Measurements from ENCODE around the gene C1QTNF4. TPM values are rescaled to one million over a fixed set of nuclear protein-coding genes. Genes with fewer than 3 reads are reported as not detected.

The C1QTNF4 gene
- total and polyA plus RNA-seq, 2 of the 4 experiments (the other 2 are of a cell fraction) = 0.12 TPM; not detected in 1

DNA sequence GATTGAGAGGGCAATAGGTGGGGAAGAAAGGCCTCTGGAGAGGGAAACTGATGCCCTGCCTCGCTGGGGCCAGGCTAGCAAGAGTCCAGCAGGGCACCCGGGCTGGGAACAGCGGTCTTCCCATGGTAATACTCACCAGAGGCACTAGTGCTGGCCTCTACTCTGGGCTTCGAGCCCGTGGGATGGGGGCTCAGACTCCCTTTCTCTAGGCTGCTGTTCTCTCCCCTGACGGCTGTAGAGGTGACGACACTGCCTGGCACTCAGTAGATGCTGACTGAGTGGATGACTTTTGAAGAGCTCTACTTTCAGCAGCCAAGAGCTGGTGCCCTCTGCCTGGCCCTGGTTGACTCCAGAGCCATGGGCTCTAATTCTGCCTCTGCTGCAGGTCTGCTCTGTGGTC, 818 bp upstream of the C1QTNF4 start:
- Histone ChIP-seq H2AK9ac (replicated peaks; ENCODE audit: low read depth, low read length, poor library complexity) (no peak overlapping the region), H3K9me3 (ENCODE audit: control insufficient read depth, insufficient read depth, low read length) (no peaks in the 10 kb centered on the region; the same call in 1 of the 2 replicates), H4K8ac (ENCODE audit: low read depth in 2 of 2, low read length in 2 of 2) (no peak overlapping the region), H3K79me1 (ENCODE audit: low read depth in 1 of 2, low read length in 2 of 2) (no peaks in the 10 kb centered on the region), H2BK15ac (ENCODE audit: low read depth, low read length) (no peak overlapping the region), H3K14ac (replicated peaks; ENCODE audit: low read depth, low read length) (no peak overlapping the region), H3K4me1 (ENCODE audit: control insufficient read depth, insufficient read depth, low read length) (no peaks in the 10 kb centered on the region), H3K18ac (ENCODE audit: low read depth, low read length) (no peak overlapping the region), H3K36me3 (ENCODE audit: control insufficient read depth, insufficient read depth, low read length) (no peaks in the 10 kb centered on the region), H3K23ac (ENCODE audit: low read depth, low read length) (no peak overlapping the region), H4K20me1 (ENCODE audit: insufficient read depth, low read length) (no peaks in the 10 kb centered on the region), H2AK5ac (ENCODE audit: low read depth, low read length) (no peak overlapping the region), H2BK5ac (ENCODE audit: low read depth, low read length, poor library complexity, severe bottlenecking) (no peak overlapping the region), H4K5ac (ENCODE audit: low read depth, low read length) (no peak overlapping the region), H2BK120ac (ENCODE audit: low read depth, low read length) (no peak overlapping the region), H3K27ac (ENCODE audit: insufficient read depth, low read length) (no peak overlapping the region), H3K4ac (ENCODE audit: low read depth, low read length) (no peak overlapping the region), H3K9me1 (ENCODE audit: insufficient read depth, low read length) (no peaks in the 10 kb centered on the region), H3K4me3 (ENCODE audit: insufficient read depth, low read depth, low read length) (no peak overlapping the region), H2AFZ (replicated peaks; ENCODE audit: low read length, poor library complexity) (no peak overlapping the region), H3K56ac (ENCODE audit: extremely low read depth, insufficient read depth, low read length) (no peak overlapping the region), H2BK20ac (ENCODE audit: low read depth, low read length) (no peak overlapping the region), H3K4me2 (ENCODE audit: low read depth, low read length) (no peak overlapping the region), H3K9ac (ENCODE audit: low read depth, low read length) (no peak overlapping the region), H3K27me3 (ENCODE audit: control insufficient read depth, insufficient read depth, low read length) (peaks cover 52% of the 10 kb centered on the region), H4K91ac (ENCODE audit: insufficient read depth, low read depth, low read length) (no peak overlapping the region)
- in situ Hi-C loops (cut with MboI; ENCODE audit: low sequenced_read_pairs) = no loop called here
- DNase-seq (no peak), ATAC-seq (ENCODE audit: low read depth) (no peak)
- no peak for TF ChIP-seq RFX5 (IDR thresholded peaks at IDR 0.05; ENCODE audit: low read depth, low read length)
- TF ChIP-seq MXI1 (IDR thresholded peaks at IDR 0.05; ENCODE audit: borderline replicate concordance, low read depth, low read length) = no peak
- TF ChIP-seq RCOR1 (IDR thresholded peaks at IDR 0.05; ENCODE audit: insufficient replicate concordance, low read length) = no peak
- TF ChIP-seq ELK1 (IDR thresholded peaks at IDR 0.05; ENCODE audit: borderline replicate concordance, low read depth, low read length) = no peak
- TF ChIP-seq MAFK (IDR thresholded peaks at IDR 0.05; ENCODE audit: low read depth, low read length) = no peak
- TF ChIP-seq, protein P1, sequence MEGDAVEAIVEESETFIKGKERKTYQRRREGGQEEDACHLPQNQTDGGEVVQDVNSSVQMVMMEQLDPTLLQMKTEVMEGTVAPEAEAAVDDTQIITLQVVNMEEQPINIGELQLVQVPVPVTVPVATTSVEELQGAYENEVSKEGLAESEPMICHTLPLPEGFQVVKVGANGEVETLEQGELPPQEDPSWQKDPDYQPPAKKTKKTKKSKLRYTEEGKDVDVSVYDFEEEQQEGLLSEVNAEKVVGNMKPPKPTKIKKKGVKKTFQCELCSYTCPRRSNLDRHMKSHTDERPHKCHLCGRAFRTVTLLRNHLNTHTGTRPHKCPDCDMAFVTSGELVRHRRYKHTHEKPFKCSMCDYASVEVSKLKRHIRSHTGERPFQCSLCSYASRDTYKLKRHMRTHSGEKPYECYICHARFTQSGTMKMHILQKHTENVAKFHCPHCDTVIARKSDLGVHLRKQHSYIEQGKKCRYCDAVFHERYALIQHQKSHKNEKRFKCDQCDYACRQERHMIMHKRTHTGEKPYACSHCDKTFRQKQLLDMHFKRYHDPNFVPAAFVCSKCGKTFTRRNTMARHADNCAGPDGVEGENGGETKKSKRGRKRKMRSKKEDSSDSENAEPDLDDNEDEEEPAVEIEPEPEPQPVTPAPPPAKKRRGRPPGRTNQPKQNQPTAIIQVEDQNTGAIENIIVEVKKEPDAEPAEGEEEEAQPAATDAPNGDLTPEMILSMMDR (conservative IDR thresholded peaks at IDR 0.05; ENCODE audit: low read depth, low read length) = no peak
- TF ChIP-seq CHD1 (IDR thresholded peaks at IDR 0.05; ENCODE audit: low read depth, low read length) = no peak
- intact Hi-C loops (cut with micrococcal nuclease) = no loop called here
- CTCF ChIA-PET = interaction anchor here (0.9 to 1.1 kb wide), 3 partner anchors 9 to 31 kb away, joined by 3 to 6 read pairs (median 5); partner anchors contain the start of gene FAM180B
- 40% methylated on average over 2 of the region's 7 CpGs; no CpG with 5 or more reads in 1 of the 2 experiments for WGBS, 2 experiments (ENCODE audit: extremely low coverage in 2 of 2, insufficient read length in 1 of 2)
- POLR2A ChIA-PET (ENCODE audit: unreplicated experiment) = no interaction called here
- BruUV-seq (replicated peaks) = no TSS peak
- dilution Hi-C loops (cut with HindIII; ENCODE audit: low sequenced_read_pairs, unreplicated experiment) = no loop called here
